T-helper 2 cell (primary cell): ENCODE data around the gene MAPK10.
"Not testable (repeated sequence)": the region's sequence is repeated elsewhere in the genome, so short reads cannot be mapped to it uniquely, and the experiment has no call there.

Source experiments
- DNase-seq, 5 experiments: peaks; one replicate each; pipeline versions ENCODE4 v3.0.0 to v3.0.0-alpha.2; 2012 to 2022

The MAPK10 gene

GRCh38 chr4:86100539-86101215 lies 259.2 kb downstream of the MAPK10 start:
- no peak for DNase-seq

GRCh38 chr4:86099348-86099747 lies 260.5 kb downstream of the MAPK10 start:
- DNase-seq, result no peak

DNA sequence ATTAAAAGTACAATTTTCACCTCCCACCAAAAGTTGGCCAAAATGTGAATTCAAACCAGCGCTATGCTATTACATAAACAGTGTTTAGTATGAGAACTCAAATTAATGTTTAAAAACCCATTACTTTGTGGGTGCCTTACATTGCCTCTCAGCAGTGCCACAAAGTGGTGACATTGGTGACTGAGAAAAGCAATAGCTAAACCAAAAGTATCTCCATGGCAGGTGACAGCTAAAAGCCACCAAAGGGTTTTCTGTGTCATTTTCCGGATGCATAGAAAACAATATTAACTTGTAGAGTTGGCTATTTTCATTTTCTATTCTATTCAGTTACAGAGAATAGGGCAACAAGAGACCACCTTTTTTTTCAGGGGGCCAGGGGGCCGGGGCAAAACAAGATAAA lies 261.2 kb downstream of the MAPK10 start:
- no peak for DNase-seq

- DNase-seq, result no peak
Measured at GRCh38 chr4:86096373-86096772, 263.5 kb downstream of the MAPK10 start.

DNA sequence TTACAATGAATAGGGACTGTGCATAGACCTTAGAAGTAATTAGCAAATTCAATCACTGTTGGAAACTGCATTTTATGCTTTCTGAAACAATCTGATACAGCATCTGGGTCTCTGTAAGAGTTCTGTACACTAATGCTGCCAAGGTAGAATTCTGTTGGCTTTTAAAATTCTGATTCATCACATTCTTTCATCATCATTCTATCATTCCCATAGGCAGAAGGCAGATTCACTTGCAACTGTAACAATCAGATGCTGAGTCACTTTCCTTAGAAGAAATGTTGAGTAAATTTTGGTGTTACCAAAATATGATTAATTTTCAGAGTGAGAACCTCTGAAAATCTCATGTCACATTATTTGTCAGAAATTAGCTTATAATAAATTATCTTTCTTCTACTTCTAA lies 267.2 kb downstream of the MAPK10 start:
- no peak for DNase-seq

GRCh38 chr4:86091201-86091600 lies 268.7 kb downstream of the MAPK10 start:
- no peak for DNase-seq

DNA sequence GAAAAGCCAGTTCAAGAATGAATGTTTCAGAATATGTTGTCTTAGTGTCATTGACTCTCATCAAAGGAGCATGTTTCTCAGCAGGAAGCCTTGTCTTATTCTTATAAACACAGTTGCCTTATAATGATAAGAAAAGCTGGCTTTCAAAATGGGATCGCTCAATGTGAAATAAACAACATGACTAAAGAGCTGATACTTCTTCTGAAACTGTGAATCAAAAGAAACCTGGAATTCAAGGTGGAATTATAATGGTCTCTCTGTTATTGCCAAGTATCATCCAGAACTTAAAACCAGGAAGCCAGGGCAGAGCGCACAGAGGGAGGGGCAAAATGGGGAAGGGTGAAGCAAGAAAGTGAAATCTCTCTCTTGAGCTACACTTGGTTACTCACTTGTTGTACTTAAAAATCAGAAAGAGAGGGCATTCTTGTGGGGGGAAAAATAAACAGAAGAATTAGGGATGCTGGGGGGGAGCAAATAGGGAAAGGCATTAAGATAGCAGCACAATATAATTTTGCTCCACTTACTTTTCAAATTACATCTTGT lies 270.0 kb downstream of the MAPK10 start:
- DNase-seq, result no peak

- no peak for DNase-seq
Measured at GRCh38 chr4:86089053-86089452, 270.8 kb downstream of the MAPK10 start.

- not testable (repeated sequence) for DNase-seq
Measured at GRCh38 chr4:86075796-86076195, 284.1 kb downstream of the MAPK10 start.

DNA sequence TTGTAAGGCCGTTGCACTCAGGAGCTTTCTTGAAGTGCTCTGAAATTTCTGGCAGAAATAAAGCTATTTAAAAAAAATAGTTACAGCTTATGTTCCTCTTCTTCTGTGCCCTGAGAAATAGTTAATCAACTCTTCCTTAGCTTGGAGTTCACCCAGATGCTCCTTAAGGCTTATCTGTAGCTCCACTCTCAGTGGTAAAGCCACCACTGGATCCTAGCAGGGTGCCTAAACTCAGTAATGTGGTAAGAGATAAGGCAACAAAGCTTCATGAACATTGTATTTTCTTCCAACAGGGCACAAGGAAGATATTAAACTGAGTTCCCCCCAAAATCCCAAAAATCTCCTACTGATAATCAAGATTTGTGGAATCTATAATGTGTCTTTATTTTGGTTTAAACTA lies 299.5 kb downstream of the MAPK10 start:
- DNase-seq, result no peak

GRCh38 chr4:86058621-86059020 lies 301.2 kb downstream of the MAPK10 start:
- no peak for DNase-seq

- DNase-seq, result no peak
Measured at GRCh38 chr4:86055898-86056297, 304.0 kb downstream of the MAPK10 start.

DNA sequence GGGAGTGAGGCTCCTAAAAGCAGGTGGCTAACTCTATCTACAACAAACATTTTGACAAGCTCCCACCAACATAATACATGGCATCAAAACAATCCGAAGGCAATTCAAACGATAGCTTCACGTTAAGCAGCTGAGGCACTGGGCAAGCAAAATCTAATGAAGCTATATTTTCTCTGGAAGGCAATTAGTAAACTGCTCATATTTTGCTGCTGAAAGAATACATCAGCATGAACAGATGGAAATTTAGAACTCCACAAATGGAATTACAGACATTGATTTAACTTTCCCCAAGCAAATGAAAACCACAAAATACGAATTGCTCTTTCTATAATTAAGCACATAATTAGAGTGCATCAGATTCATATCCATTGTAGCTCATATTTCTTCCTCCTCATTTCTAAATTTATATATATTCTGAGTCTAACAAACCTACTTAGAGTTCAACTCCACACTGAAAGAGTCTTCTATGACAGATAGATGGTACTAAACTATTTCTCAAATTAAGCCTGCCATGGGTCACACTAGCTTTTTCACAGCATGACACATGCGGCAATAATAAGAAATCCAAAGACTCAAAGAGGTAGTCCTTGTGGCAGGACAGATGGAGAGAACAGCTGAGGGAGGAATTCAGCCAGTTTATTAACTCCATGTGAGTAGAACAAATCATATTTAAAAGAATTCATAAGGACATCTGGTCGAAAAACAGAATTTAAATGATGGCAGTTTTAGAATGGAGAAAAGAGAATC lies 305.4 kb downstream of the MAPK10 start:
- DNase-seq, result no peak

GRCh38 chr4:86050496-86050895 lies 309.4 kb downstream of the MAPK10 start:
- no peak for DNase-seq

- no peak for DNase-seq
Measured at GRCh38 chr4:86048426-86048825, 311.4 kb downstream of the MAPK10 start.

- DNase-seq, result no peak
Measured at GRCh38 chr4:86044593-86044985, 315.3 kb downstream of the MAPK10 start.

DNA sequence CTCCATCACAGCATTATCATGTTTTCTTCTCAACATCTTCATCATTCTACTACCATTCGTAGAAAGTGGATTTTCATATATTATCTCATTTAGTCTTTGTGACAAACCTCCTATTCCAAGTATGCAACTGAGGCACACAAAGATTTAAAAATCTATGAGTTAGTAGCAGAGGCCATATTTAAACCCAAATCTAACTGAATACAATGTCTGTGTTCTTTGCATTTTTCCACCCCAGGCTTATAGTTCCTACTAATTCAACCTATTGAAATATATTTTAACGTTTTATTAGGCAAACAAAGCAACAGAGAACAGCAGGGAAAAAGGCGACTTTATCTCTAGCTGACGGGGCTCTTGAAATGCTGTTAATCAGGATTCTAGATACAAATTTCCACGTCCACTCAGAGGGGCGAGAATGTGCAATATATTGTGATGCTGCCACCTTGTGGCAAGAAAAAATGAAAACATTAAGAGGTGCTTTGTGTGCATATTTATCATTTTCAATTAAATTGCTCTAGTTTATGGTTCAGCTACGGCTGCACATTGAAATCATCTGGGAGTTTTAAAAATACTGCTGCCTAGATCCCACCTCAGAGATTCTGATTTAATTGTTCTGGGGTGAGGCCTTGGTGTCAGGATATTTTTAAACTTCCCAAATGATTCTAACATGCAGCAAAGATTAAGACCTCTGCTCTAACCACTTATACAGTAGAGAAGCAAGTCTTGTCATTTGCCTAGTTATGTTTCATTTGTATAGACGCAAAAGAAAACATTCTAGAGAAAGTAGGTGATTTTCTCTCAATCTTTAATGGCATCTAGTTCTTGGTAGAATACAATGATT lies 315.9 kb downstream of the MAPK10 start:
- peak in 1 of 5 experiments; percentile 10 for DNase-seq

GRCh38 chr4:86038037-86038436 lies 321.8 kb downstream of the MAPK10 start:
- DNase-seq, result no peak

- DNase-seq, result no peak
Measured at GRCh38 chr4:86036736-86037135, 323.1 kb downstream of the MAPK10 start.

DNA sequence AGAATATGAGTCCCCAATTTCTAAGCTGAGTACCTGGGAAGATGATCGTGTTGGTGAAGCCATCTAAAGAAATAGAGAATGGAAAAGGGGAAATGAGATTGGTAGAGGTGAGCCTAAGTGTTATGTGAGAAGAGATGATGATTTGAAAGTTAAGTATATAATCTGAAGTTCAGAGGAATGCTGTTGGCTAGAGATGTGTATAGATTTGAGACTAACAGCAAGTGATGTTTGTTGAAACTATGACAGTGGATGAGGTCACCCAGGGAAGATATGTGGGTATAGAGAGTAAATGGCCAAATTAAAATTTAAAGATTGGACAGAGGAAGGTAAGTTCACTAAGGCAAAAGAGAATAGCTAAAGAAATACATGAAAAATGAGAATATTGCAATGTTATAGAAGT lies 324.2 kb downstream of the MAPK10 start:
- no peak for DNase-seq

DNA sequence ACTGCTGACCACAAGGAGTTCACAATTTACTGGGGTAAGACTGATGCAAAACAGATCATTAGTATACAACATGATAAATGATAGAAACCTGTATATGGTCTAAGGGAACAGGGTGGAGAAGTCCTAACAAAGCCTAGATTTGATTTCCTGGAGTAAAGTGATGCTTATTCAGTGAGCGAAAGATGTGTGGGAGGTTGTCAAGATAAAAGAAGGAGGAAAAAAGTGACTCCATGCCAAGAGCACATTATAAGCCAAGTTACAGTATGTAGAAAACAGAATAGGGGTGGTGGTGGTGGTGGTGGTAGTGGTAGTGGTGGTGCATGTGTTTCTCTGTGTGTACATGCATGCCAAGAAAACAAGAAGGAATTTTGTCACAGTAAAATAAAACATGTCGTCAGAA lies 325.2 kb downstream of the MAPK10 start:
- DNase-seq, result no peak

DNA sequence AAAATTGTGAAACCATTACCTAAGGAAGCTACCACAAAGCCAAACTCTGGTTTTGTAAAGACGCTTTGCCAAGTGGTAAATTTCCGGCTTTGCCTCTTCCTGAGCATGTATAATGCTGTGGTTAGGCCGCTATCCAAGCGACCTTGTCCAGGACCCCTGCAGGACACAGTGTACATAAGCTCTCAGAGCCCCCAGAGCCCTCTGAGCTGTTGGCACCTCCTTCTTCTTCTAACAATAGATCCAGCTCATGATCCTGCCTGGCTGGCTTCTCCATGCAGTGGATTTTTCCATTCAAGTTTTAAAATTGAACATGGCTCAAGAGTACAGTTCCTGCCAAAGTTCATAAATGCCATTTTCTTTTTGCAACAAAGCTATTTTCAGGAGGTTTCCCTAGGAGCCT lies 326.7 kb downstream of the MAPK10 start:
- DNase-seq, result no peak

DNA sequence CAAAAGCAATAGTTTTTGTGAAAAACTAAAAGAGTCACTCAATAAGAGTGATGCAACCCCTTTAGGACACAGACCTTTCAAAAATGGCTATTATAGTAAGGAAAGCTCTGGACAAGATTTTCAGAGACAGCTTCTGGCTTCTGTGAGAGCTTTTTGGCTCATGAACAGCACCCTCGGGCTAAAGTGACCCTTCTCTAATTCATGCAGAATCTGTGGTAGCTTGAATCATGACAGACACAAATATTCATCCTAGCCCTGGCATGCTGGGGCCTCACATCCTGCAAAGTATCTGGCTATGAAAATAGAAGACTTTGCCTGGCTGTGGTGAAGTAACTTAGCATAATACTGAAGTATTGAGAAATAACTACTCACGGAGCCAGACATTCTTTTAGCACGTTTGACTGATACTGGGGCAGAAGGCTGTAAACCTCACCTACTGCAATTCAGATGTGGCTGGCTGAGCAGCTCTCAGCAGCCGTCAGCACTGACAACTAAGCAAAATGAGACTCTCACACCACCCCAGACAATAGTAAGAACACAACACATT lies 327.3 kb downstream of the MAPK10 start:
- DNase-seq, result no peak
